H1 (cell line): Measurements from ENCODE around the gene NPIPA7. TPM values are rescaled to one million over a fixed set of nuclear protein-coding genes. Genes with fewer than 3 reads are reported as not detected.
"Not testable (repeated sequence)": the region's sequence is repeated elsewhere in the genome, so short reads cannot be mapped to it uniquely, and the experiment has no call there.

ENCODE experiments used
- CTCF ChIA-PET: fragments of 300-600 bp; sonication (Branson Sonifier 250); formaldehyde crosslinking; loops from one replicate; lab custom pipeline; 2021; ENCODE audit not compliant: partially characterized antibody; lab: Charles Lee
- POLR2A ChIA-PET: fragments of 300-600 bp; sonication (Branson Sonifier 250); formaldehyde crosslinking; loops from one replicate; lab custom pipeline; 2021; ENCODE audit warnings: inconsistent platforms; ENCODE audit not compliant: partially characterized antibody; lab: Charles Lee
- DNase-seq, 2 experiments: peaks; one replicate each; pipeline versions ENCODE4 v3.0.0 to v3.0.0-alpha.2; 2010 to 2022; ENCODE audit warnings: low spot score in 2 of 2, low read depth in 1 of 2, mixed read lengths in 1 of 2
- FAIRE-seq: peaks from 2 replicates; lab custom pipeline; 2011; peaks lifted over from hg19 to GRCh38; lab: Jason Lieb, UNC
- H2AFZ ChIP-seq: 2 replicates; pipeline ENCODE4 v1.8.1; 2012; ENCODE audit warnings: low read length, inconsistent platforms
- H2AK5ac ChIP-seq: 2 replicates; pipeline ENCODE4 v1.6.1; 2013; ENCODE audit warnings: low read depth, low read length
- H2BK120ac ChIP-seq: replicated peaks from 2 replicates; pipeline ENCODE3; 2013; ENCODE audit warnings: low read depth, low read length, inconsistent platforms
- H2BK12ac ChIP-seq: 2 replicates; pipeline ENCODE4 v1.6.1; 2013; ENCODE audit warnings: low read depth, low read length
- H2BK15ac ChIP-seq: 2 replicates; pipeline ENCODE4 v1.6.1; 2013; ENCODE audit warnings: low read length
- H2BK20ac ChIP-seq: 2 replicates; pipeline ENCODE4 v1.6.1; 2013; ENCODE audit warnings: low read length
- H2BK5ac ChIP-seq: 2 replicates; pipeline ENCODE4 v1.6.1; 2013; ENCODE audit warnings: low read depth, low read length
- H3K14ac ChIP-seq: 2 replicates; pipeline ENCODE4 v1.6.1; 2013; ENCODE audit warnings: inconsistent platforms; ENCODE audit not compliant: insufficient read length
- H3K18ac ChIP-seq: 2 replicates; pipeline ENCODE4 v1.6.1; 2013; ENCODE audit warnings: low read length; ENCODE audit errors: extremely low read depth
- H3K23ac ChIP-seq: 2 replicates; pipeline ENCODE4 v1.6.1; 2013; ENCODE audit warnings: inconsistent platforms; ENCODE audit not compliant: insufficient read length
- H3K23me2 ChIP-seq: 2 replicates; pipeline ENCODE4 v1.6.1; 2013; ENCODE audit warnings: low read depth, low read length
- H3K27ac ChIP-seq: 2 replicates; pipeline ENCODE4 v1.6.1; 2011; ENCODE audit warnings: low read depth, low read length, inconsistent platforms
- H3K27me3 ChIP-seq, 4 experiments: replicated peaks in 1 of 4; 1 replicate in 1 of 4; 2 replicates in 3 of 4; pipeline versions ENCODE4 v1.6.1 to v1.8.1; 2011 to 2013; ENCODE audit warnings: low read length in 3 of 4, mild to moderate bottlenecking in 3 of 4, inconsistent platforms in 2 of 4, mixed read lengths in 2 of 4, moderate library complexity in 1 of 4; ENCODE audit not compliant: control insufficient read depth in 3 of 4, insufficient read depth in 3 of 4; ENCODE audit errors: extremely low read depth in 1 of 4
- H3K36me3 ChIP-seq, 4 experiments: 2 replicates each; pipeline versions ENCODE4 v1.6.1 to v1.8.1; 2011 to 2013; ENCODE audit warnings: mild to moderate bottlenecking in 4 of 4, low read length in 3 of 4, moderate library complexity in 2 of 4, control low read depth in 1 of 4, inconsistent platforms in 1 of 4; ENCODE audit not compliant: insufficient read depth in 4 of 4, control insufficient read depth in 2 of 4
- H3K4ac ChIP-seq: replicated peaks from 2 replicates; pipeline ENCODE3; 2013; ENCODE audit warnings: low read length, low read depth, mixed read lengths, inconsistent platforms; ENCODE audit not compliant: insufficient read length
- H3K4me1 ChIP-seq, 4 experiments: replicated peaks in 1 of 4; 1 replicate in 1 of 4; 2 replicates in 3 of 4; pipeline versions ENCODE4 v1.6.1 to v1.8.1; 2011 to 2013; ENCODE audit warnings: low read length in 3 of 4, inconsistent platforms in 2 of 4, mixed read lengths in 1 of 4; ENCODE audit not compliant: insufficient read depth in 4 of 4, control insufficient read depth in 3 of 4
- H3K4me2 ChIP-seq, 2 experiments: 2 replicates each; pipeline versions ENCODE4 v1.6.1 to v1.8.1; 2011 to 2013; ENCODE audit warnings: low read depth in 2 of 2, low read length in 2 of 2, control low read depth in 1 of 2, inconsistent platforms in 1 of 2, mild to moderate bottlenecking in 1 of 2; ENCODE audit not compliant: insufficient read depth in 1 of 2
- H3K4me3 ChIP-seq, 4 experiments: fragments of 200-600, 300-600 bp in 1 of 4; sonication (generic), shearing (Covaris generic), sonication (Bioruptor Twin) in 1 of 4; 2 replicates each; pipeline versions ENCODE4 v1.5.1 to v1.8.1; 2011 to 2016; ENCODE audit warnings: low read length in 4 of 4, low read depth in 3 of 4, control low read depth in 2 of 4, inconsistent platforms in 2 of 4, mild to moderate bottlenecking in 2 of 4, mixed read lengths in 1 of 4, moderate library complexity in 1 of 4; ENCODE audit not compliant: insufficient read depth in 2 of 4; ENCODE audit errors: extremely low read depth in 1 of 4
- H3K56ac ChIP-seq: replicated peaks from 2 replicates; pipeline ENCODE3; 2013; ENCODE audit warnings: low read depth, mild to moderate bottlenecking, mixed read lengths, low read length, inconsistent platforms; ENCODE audit not compliant: insufficient read length
- H3K79me1 ChIP-seq: 2 replicates; pipeline ENCODE4 v1.6.1; 2013; ENCODE audit warnings: low read depth, low read length, control low read depth
- H3K79me2 ChIP-seq, 2 experiments: 2 replicates each; pipeline versions ENCODE4 v1.6.1 to v1.8.1; 2012 to 2013; ENCODE audit warnings: low read length in 2 of 2, mild to moderate bottlenecking in 2 of 2, inconsistent platforms in 1 of 2; ENCODE audit not compliant: insufficient read depth in 2 of 2, control insufficient read depth in 1 of 2
- H3K9ac ChIP-seq, 4 experiments: replicated peaks in 1 of 4; 1 replicate in 1 of 4; 2 replicates in 3 of 4; pipeline versions ENCODE4 v1.6.1 to v1.8.1; 2011 to 2013; ENCODE audit warnings: low read depth in 3 of 4, low read length in 3 of 4, control low read depth in 2 of 4, mild to moderate bottlenecking in 2 of 4, moderate library complexity in 2 of 4, inconsistent platforms in 1 of 4; ENCODE audit errors: extremely low read depth in 1 of 4
- H3K9me3 ChIP-seq, 2 experiments: 2 replicates each; pipeline versions ENCODE4 v1.6.1 to v1.8.1; 2012 to 2013; ENCODE audit warnings: mild to moderate bottlenecking in 2 of 2, moderate library complexity in 2 of 2, control low read depth in 1 of 2, inconsistent platforms in 1 of 2, low read depth in 1 of 2, low read length in 1 of 2, mixed read lengths in 1 of 2; ENCODE audit not compliant: insufficient read depth in 2 of 2
- H4K20me1 ChIP-seq, 2 experiments: replicated peaks in 1 of 2; 2 replicates each; pipeline versions ENCODE3 to v1.8.1; 2011 to 2013; ENCODE audit warnings: inconsistent platforms in 2 of 2, low read length in 2 of 2, mild to moderate bottlenecking in 1 of 2; ENCODE audit not compliant: insufficient read depth in 2 of 2, control insufficient read depth in 1 of 2
- H4K5ac ChIP-seq: 2 replicates; pipeline ENCODE4 v1.6.1; 2013; ENCODE audit warnings: low read length, low read depth, mixed read lengths, inconsistent platforms; ENCODE audit not compliant: insufficient read length
- H4K8ac ChIP-seq: 2 replicates; pipeline ENCODE4 v1.8.0; 2013; ENCODE audit warnings: mild to moderate bottlenecking, moderate library complexity, low read length, inconsistent platforms; ENCODE audit not compliant: insufficient read depth; ENCODE audit errors: extremely low read depth
- H4K91ac ChIP-seq: replicated peaks from 2 replicates; pipeline ENCODE3; 2013; ENCODE audit warnings: low read length, mixed read lengths, inconsistent platforms; ENCODE audit not compliant: insufficient read length
- WGBS, 2 experiments: shearing (Covaris generic) in 1 of 2; methylation state at CpG; one replicate each; pipeline versions ENCODE4 v1.1.6 to v1.1.7; 2013 to 2015; ENCODE audit warnings: low lambda C conversion rate in 2 of 2, mixed read lengths in 2 of 2, inconsistent platforms in 1 of 2, low coverage in 1 of 2, missing lambda C conversion rate in 1 of 2; ENCODE audit not compliant: insufficient replicate concordance in 2 of 2, insufficient coverage in 1 of 2, insufficient read length in 1 of 2; ENCODE audit errors: extremely low coverage in 1 of 2, missing lambda C conversion rate in 1 of 2; 5-methylcytosine and 5-hydroxymethylcytosine counted together
- polyA plus RNA-seq, 7 experiments: library from polyadenylated mRNA; depleted of rRNA in 3 of 7; stranded (reverse) in 5 of 7; unstranded in 2 of 7; fragments of >200 nt in 5 of 7; fragments of 200-250 nt in 2 of 7; gene quantifications; 1 replicate in 5 of 7; 2 replicates in 1 of 7; 4 replicates in 1 of 7; pipeline versions ENCODE4 v1.2.1 to v1.2.3, GENCODE V29; 2011 to 2013; ENCODE audit warnings: missing spikeins in 2 of 7, mixed read lengths in 2 of 7
- total RNA-seq: library from RNA; stranded (reverse); fragmentation: NEBNext Ultra II Directional; extraction: Animal tissue kit (Norgen Biotek cat#: 25700); gene quantifications from 2 replicates; pipeline ENCODE4 v1.2.1, GENCODE V29; 2021

NPIPA7 gene
- total and polyA plus RNA-seq, 2 of the 8 experiments (the other 6 are each of a cell fraction or from before 2014, with no cell fraction given): 7.6 to 36.5 TPM

- POLR2A ChIA-PET, H2AK5ac ChIP-seq, H3K4me3 ChIP-seq, H2AFZ ChIP-seq, FAIRE-seq, H3K9ac ChIP-seq, H4K5ac ChIP-seq, H2BK12ac ChIP-seq, H3K23ac ChIP-seq, DNase-seq, H4K91ac ChIP-seq, H3K79me2 ChIP-seq, H2BK120ac ChIP-seq, H3K4me2 ChIP-seq, H3K36me3 ChIP-seq, H3K27me3 ChIP-seq, CTCF ChIA-PET, H3K14ac ChIP-seq, H3K18ac ChIP-seq, H3K23me2 ChIP-seq, H2BK15ac ChIP-seq, H2BK20ac ChIP-seq, H3K27ac ChIP-seq, H3K56ac ChIP-seq, H2BK5ac ChIP-seq, H3K4ac ChIP-seq, H4K8ac ChIP-seq, H3K4me1 ChIP-seq, H3K79me1 ChIP-seq, H3K9me3 ChIP-seq, H4K20me1 ChIP-seq: not testable (repeated sequence)
- WGBS, 2 experiments: 75% methylated on average over 1 of the region's 1 CpG; no CpG with 5 or more reads in 1 of the 2 experiments
Measured at GRCh38 chr16:16420515-16420914, 41.6 kb downstream of the NPIPA7 start.

GRCh38 chr16:16425146-16425545 is 46.2 kb downstream of the NPIPA7 start:
- FAIRE-seq: not testable (repeated sequence)

More at GRCh38 chr16:16425146-16425545, 46.2 kb downstream of the NPIPA7 start:
- H3K79me2 ChIP-seq, H3K23me2 ChIP-seq, H3K4ac ChIP-seq, H3K14ac ChIP-seq, H3K56ac ChIP-seq, H4K20me1 ChIP-seq, H3K27ac ChIP-seq, H2BK5ac ChIP-seq, H2BK20ac ChIP-seq, H4K91ac ChIP-seq, H3K4me1 ChIP-seq, H3K9me3 ChIP-seq, DNase-seq, H3K4me2 ChIP-seq, H3K4me3 ChIP-seq, H3K18ac ChIP-seq, H2AK5ac ChIP-seq, H3K9ac ChIP-seq, H2BK15ac ChIP-seq, H4K5ac ChIP-seq, POLR2A ChIA-PET, CTCF ChIA-PET, H2AFZ ChIP-seq, H4K8ac ChIP-seq, H3K79me1 ChIP-seq, H2BK12ac ChIP-seq, H3K23ac ChIP-seq, H3K27me3 ChIP-seq, H3K36me3 ChIP-seq, H2BK120ac ChIP-seq: not testable (repeated sequence)
- no CpG with 5 or more reads among the region's 2 CpGs for WGBS, 2 experiments
